GM12878 (cell line): ENCODE results near the gene CDC42BPB. TPM values are rescaled to one million over a fixed set of nuclear protein-coding genes. Genes with fewer than 3 reads are reported as not detected.

Experiments used
- ATAC-seq: fragments of 200-7000 bp; cut with Tn5 transposase; 3 replicates; pipeline ENCODE4 v1.9.1; 2020; ENCODE audit warnings: mild to moderate bottlenecking, moderate library complexity
- BruUV-seq: library from RNA; stranded (reverse); fragments of 400-500 nt; replicated peaks from 2 replicates; lab custom pipeline; 2021; lab: Mats Ljungman, UMichigan
- CTCF ChIA-PET: fragments of 300-600 bp; sonication (Branson Sonifier 250); formaldehyde crosslinking; extraction: SDS; loops from one replicate; lab custom pipeline; 2021; ENCODE audit warnings: inconsistent platforms; lab: Yijun Ruan, JAX
- POLR2A ChIA-PET: fragments of 350-600 bp; formaldehyde crosslinking; extraction: SDS; loops from one replicate; lab custom pipeline; 2021; ENCODE audit warnings: inconsistent platforms; lab: Charles Lee
- RAD21 ChIA-PET: fragments of 300-600 bp; sonication (Branson Sonifier 250); formaldehyde crosslinking; loops from one replicate; lab custom pipeline; 2023; ENCODE audit warnings: antibody characterized with exemption; ENCODE audit not compliant: unreplicated experiment; lab: Charles Lee
- SMC1A ChIA-PET: fragments of 300-600 bp; sonication (Branson Sonifier 250); formaldehyde crosslinking; loops from one replicate; lab custom pipeline; 2023; ENCODE audit not compliant: unreplicated experiment, uncharacterized antibody; lab: Charles Lee
- DNase-seq: peaks from one replicate; pipeline ENCODE4 v3.0.0-alpha.2; 2011; ENCODE audit warnings: low read depth, low spot score
- FAIRE-seq: peaks from 3 replicates; lab custom pipeline; 2011; peaks lifted over from hg19 to GRCh38; lab: Jason Lieb, UNC
- H2AFZ ChIP-seq: 2 replicates; pipeline ENCODE4 v1.6.0; 2011; ENCODE audit warnings: low read depth, low read length, control low read depth; ENCODE audit not compliant: control insufficient read depth
- H3K27ac ChIP-seq: 2 replicates; pipeline ENCODE4 v1.5.1; 2011; ENCODE audit warnings: control low read depth; ENCODE audit not compliant: control insufficient read depth, insufficient read depth
- H3K27me3 ChIP-seq, 2 experiments: replicated peaks in 1 of 2; 2 replicates each; pipeline versions ENCODE4 v1.6.0 to v1.6.1; 2011; ENCODE audit warnings: low read length in 1 of 2; ENCODE audit not compliant: control insufficient read depth in 2 of 2, insufficient read depth in 2 of 2
- H3K36me3 ChIP-seq, 2 experiments: 2 replicates each; pipeline ENCODE4 v1.5.1; 2011; ENCODE audit warnings: low read length in 1 of 2; ENCODE audit not compliant: control insufficient read depth in 2 of 2, insufficient read depth in 2 of 2
- H3K4me1 ChIP-seq: 2 replicates; pipeline ENCODE4 v1.6.1; 2011; ENCODE audit warnings: mild to moderate bottlenecking, low read length, moderate library complexity, mixed read lengths; ENCODE audit not compliant: control insufficient read depth, insufficient read depth
- H3K4me2 ChIP-seq: 2 replicates; pipeline ENCODE4 v1.6.0; 2011; ENCODE audit warnings: control low read depth; ENCODE audit not compliant: control insufficient read depth, insufficient read depth
- H3K4me3 ChIP-seq: fragments of 200-600 bp; sonication (generic); 2 replicates; pipeline ENCODE4 v1.5.1; 2016
- H3K79me2 ChIP-seq: 2 replicates; pipeline ENCODE4 v1.6.0; 2011; ENCODE audit warnings: low read length; ENCODE audit not compliant: control insufficient read depth, insufficient read depth
- H3K9ac ChIP-seq: 2 replicates; pipeline ENCODE4 v1.8.0; 2011; ENCODE audit warnings: low read length, control low read depth, mixed read lengths; ENCODE audit not compliant: control insufficient read depth, insufficient read depth
- H3K9me3 ChIP-seq: replicated peaks from 3 replicates; pipeline ENCODE4 v1.5.1; 2011; ENCODE audit warnings: mild to moderate bottlenecking, low read length; ENCODE audit not compliant: control insufficient read depth, insufficient read depth
- H4K20me1 ChIP-seq: 2 replicates; pipeline ENCODE4 v1.6.0; 2011; ENCODE audit not compliant: control insufficient read depth, insufficient read depth
- ATF7 ChIP-seq: fragments of 450-650 bp; IDR thresholded peaks from 2 replicates; pipeline ENCODE4 v1.6.1; 2016; ENCODE audit warnings: low read depth, mild to moderate bottlenecking
- BHLHE40 ChIP-seq, 2 experiments: fragments of 450-650 bp in 1 of 2; IDR thresholded peaks; 2 replicates each; pipeline ENCODE4 v1.6.1; 2011 to 2017; ENCODE audit warnings: low read depth in 2 of 2, borderline replicate concordance in 1 of 2, improper control_type of control experiment in 1 of 2, low read length in 1 of 2, mild to moderate bottlenecking in 1 of 2
- CREM ChIP-seq: IDR thresholded peaks from 2 replicates; pipeline ENCODE4 v1.6.1; 2014; ENCODE audit warnings: antibody characterized with exemption, low read depth
- NR2F1 ChIP-seq: fragments of 450-650 bp; conservative IDR thresholded peaks from 2 replicates; pipeline ENCODE4 v1.6.1; 2017; ENCODE audit warnings: mild to moderate bottlenecking
- RBBP5 ChIP-seq: fragments of 200-600 bp; sonication (generic); conservative IDR thresholded peaks from 2 replicates; pipeline ENCODE4 v1.6.1; 2016
- SREBF1 ChIP-seq: IDR thresholded peaks from 2 replicates; pipeline ENCODE4 v1.6.1; 2012; ENCODE audit warnings: mild to moderate bottlenecking, low read length
- STAT3 ChIP-seq: IDR thresholded peaks from 2 replicates; pipeline ENCODE4 v1.6.1; 2011; ENCODE audit warnings: low read depth, low read length, improper control_type of control experiment
- SUPT20H ChIP-seq: IDR thresholded peaks from 2 replicates; pipeline ENCODE4 v1.6.1; 2011; ENCODE audit warnings: low read depth, mild to moderate bottlenecking, low read length, moderate library complexity, borderline replicate concordance; ENCODE audit not compliant: control insufficient read depth
- SUZ12 ChIP-seq: fragments of 200-600 bp; sonication (generic); IDR thresholded peaks from one replicate; pipeline ENCODE4 v1.6.1; 2018; ENCODE audit warnings: antibody characterized with exemption, mild to moderate bottlenecking; ENCODE audit not compliant: unreplicated experiment
- YBX1 ChIP-seq: fragments of 450-650 bp; IDR thresholded peaks from 2 replicates; pipeline ENCODE4 v1.6.1; 2016; ENCODE audit warnings: antibody characterized with exemption
- ZBED1 ChIP-seq: IDR thresholded peaks from 2 replicates; pipeline ENCODE4 v1.6.1; 2016; ENCODE audit warnings: borderline replicate concordance
- ZNF274 ChIP-seq: IDR thresholded peaks from one replicate; pipeline ENCODE4 v1.8.0; 2011; ENCODE audit not compliant: insufficient read length, insufficient read depth
- WGBS: methylation state at CpG from one replicate; pipeline ENCODE4 v1.1.6; 2016; ENCODE audit warnings: low lambda C conversion rate; ENCODE audit not compliant: insufficient replicate concordance, insufficient coverage; ENCODE audit errors: missing lambda C conversion rate; 5-methylcytosine and 5-hydroxymethylcytosine counted together
- in situ Hi-C: fragments of 300-500 bp; cut with MboI; formaldehyde crosslinking; loops from 9 replicates; pipeline ENCODE4 v1.14.3; 2018; ENCODE audit warnings: mixed read lengths
- intact Hi-C: fragments of 100-400 bp; cut with micrococcal nuclease; formaldehyde crosslinking; loops from one replicate; pipeline ENCODE4 v1.14.2; 2022; ENCODE audit not compliant: unreplicated experiment
- polyA plus RNA-seq, 11 experiments: library from polyadenylated mRNA; depleted of rRNA in 4 of 11; unstranded in 6 of 11; stranded (reverse) in 5 of 11; fragments of >200 nt; fragmentation: Nextera tagmentation in 4 of 11; fragmentation: Illumina TruSeq in 1 of 11; extraction: Ambion mirVana in 4 of 11; extraction: Trizol in 1 of 11; gene quantifications; 1 replicate in 1 of 11; 2 replicates in 10 of 11; pipeline versions ENCODE4 v1.2.1 to v1.2.3, GENCODE V29; 2011 to 2016; ENCODE audit warnings: inconsistent platforms in 2 of 11, missing spikeins in 2 of 11, low read depth in 1 of 11
- total RNA-seq, 4 experiments: library from RNA; depleted of rRNA in 3 of 4; stranded (reverse); fragments of >200 nt in 3 of 4; fragmentation: Illumina TruSeq in 1 of 4; extraction: Trizol in 1 of 4; gene quantifications; 2 replicates each; pipeline versions ENCODE4 v1.2.1 to v1.2.3, GENCODE V29; 2013 to 2021
- TF ChIP-seq, protein P1 (sequence below): fragments of 450-650 bp; IDR thresholded peaks from 2 replicates; pipeline ENCODE4 v1.6.1; 2017; ENCODE audit warnings: mild to moderate bottlenecking, low read depth, inconsistent platforms; ENCODE audit not compliant: poor library complexity, severe bottlenecking
- TF ChIP-seq, protein P2 (sequence below): fragments of 450-650 bp; IDR thresholded peaks from 2 replicates; pipeline ENCODE4 v1.6.1; 2017; ENCODE audit warnings: mild to moderate bottlenecking
- TF ChIP-seq, protein P3 (sequence below): IDR thresholded peaks from 2 replicates; pipeline ENCODE4 v1.6.1; 2012; ENCODE audit warnings: mild to moderate bottlenecking, low read depth, low read length
- TF ChIP-seq, protein P4 (sequence below): IDR thresholded peaks from 2 replicates; pipeline ENCODE4 v1.6.1; 2012; ENCODE audit warnings: low read length, inconsistent platforms
- TF ChIP-seq, protein P5 (sequence below): IDR thresholded peaks from 2 replicates; pipeline ENCODE4 v1.6.1; 2012; ENCODE audit warnings: low read depth, low read length, improper control_type of control experiment

CDC42BPB gene
- total and polyA plus RNA-seq, 10 of the 15 experiments (the other 5 are each of a cell fraction or from before 2014, with no cell fraction given) = 0.42 to 22.1 (median 13.3) TPM

DNA sequence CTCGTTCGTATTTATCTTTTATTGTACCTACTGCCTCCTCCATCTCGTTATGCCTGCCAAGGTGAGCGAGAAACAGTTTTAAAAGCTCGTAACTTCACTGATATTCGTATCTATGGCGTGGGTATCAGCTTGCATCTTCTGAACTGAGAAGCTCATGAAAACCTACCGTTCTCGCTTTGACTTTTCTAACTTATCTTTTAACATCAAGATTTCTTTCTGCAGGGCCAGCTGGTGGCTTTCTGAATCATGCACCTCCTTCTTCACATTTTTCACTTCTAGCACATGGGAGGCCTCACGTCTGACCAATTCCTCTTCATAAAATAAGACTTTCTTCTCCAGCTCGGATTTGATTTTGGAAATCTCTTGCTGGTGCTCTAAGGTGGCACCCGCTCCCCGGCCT, 89.0 kb downstream of the CDC42BPB start:
- TF ChIP-seq, protein P1, sequence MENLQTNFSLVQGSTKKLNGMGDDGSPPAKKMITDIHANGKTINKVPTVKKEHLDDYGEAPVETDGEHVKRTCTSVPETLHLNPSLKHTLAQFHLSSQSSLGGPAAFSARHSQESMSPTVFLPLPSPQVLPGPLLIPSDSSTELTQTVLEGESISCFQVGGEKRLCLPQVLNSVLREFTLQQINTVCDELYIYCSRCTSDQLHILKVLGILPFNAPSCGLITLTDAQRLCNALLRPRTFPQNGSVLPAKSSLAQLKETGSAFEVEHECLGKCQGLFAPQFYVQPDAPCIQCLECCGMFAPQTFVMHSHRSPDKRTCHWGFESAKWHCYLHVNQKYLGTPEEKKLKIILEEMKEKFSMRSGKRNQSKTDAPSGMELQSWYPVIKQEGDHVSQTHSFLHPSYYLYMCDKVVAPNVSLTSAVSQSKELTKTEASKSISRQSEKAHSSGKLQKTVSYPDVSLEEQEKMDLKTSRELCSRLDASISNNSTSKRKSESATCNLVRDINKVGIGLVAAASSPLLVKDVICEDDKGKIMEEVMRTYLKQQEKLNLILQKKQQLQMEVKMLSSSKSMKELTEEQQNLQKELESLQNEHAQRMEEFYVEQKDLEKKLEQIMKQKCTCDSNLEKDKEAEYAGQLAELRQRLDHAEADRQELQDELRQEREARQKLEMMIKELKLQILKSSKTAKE = no peak
- TF ChIP-seq RBBP5 = no peak
- TF ChIP-seq SREBF1 = no peak
- TF ChIP-seq, protein P2, sequence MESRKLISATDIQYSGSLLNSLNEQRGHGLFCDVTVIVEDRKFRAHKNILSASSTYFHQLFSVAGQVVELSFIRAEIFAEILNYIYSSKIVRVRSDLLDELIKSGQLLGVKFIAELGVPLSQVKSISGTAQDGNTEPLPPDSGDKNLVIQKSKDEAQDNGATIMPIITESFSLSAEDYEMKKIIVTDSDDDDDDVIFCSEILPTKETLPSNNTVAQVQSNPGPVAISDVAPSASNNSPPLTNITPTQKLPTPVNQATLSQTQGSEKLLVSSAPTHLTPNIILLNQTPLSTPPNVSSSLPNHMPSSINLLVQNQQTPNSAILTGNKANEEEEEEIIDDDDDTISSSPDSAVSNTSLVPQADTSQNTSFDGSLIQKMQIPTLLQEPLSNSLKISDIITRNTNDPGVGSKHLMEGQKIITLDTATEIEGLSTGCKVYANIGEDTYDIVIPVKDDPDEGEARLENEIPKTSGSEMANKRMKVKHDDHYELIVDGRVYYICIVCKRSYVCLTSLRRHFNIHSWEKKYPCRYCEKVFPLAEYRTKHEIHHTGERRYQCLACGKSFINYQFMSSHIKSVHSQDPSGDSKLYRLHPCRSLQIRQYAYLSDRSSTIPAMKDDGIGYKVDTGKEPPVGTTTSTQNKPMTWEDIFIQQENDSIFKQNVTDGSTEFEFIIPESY = no peak
- TF ChIP-seq ZNF274 = no peak
- no peak for TF ChIP-seq ATF7
- TF ChIP-seq SUPT20H = no peak
- TF ChIP-seq, protein P3, sequence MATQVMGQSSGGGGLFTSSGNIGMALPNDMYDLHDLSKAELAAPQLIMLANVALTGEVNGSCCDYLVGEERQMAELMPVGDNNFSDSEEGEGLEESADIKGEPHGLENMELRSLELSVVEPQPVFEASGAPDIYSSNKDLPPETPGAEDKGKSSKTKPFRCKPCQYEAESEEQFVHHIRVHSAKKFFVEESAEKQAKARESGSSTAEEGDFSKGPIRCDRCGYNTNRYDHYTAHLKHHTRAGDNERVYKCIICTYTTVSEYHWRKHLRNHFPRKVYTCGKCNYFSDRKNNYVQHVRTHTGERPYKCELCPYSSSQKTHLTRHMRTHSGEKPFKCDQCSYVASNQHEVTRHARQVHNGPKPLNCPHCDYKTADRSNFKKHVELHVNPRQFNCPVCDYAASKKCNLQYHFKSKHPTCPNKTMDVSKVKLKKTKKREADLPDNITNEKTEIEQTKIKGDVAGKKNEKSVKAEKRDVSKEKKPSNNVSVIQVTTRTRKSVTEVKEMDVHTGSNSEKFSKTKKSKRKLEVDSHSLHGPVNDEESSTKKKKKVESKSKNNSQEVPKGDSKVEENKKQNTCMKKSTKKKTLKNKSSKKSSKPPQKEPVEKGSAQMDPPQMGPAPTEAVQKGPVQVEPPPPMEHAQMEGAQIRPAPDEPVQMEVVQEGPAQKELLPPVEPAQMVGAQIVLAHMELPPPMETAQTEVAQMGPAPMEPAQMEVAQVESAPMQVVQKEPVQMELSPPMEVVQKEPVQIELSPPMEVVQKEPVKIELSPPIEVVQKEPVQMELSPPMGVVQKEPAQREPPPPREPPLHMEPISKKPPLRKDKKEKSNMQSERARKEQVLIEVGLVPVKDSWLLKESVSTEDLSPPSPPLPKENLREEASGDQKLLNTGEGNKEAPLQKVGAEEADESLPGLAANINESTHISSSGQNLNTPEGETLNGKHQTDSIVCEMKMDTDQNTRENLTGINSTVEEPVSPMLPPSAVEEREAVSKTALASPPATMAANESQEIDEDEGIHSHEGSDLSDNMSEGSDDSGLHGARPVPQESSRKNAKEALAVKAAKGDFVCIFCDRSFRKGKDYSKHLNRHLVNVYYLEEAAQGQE = no peak
- no peak for TF ChIP-seq BHLHE40 (IDR thresholded peaks at IDR 0.05; ENCODE audit: borderline replicate concordance in 1 of 2, low read depth in 2 of 2, low read length in 1 of 2)
- no peak for TF ChIP-seq ZBED1
- TF ChIP-seq NR2F1 = no peak
- TF ChIP-seq SUZ12 = no peak
- TF ChIP-seq, protein P4, sequence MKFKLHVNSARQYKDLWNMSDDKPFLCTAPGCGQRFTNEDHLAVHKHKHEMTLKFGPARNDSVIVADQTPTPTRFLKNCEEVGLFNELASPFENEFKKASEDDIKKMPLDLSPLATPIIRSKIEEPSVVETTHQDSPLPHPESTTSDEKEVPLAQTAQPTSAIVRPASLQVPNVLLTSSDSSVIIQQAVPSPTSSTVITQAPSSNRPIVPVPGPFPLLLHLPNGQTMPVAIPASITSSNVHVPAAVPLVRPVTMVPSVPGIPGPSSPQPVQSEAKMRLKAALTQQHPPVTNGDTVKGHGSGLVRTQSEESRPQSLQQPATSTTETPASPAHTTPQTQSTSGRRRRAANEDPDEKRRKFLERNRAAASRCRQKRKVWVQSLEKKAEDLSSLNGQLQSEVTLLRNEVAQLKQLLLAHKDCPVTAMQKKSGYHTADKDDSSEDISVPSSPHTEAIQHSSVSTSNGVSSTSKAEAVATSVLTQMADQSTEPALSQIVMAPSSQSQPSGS = no peak
- TF ChIP-seq YBX1 = no peak
- TF ChIP-seq STAT3 = no peak
- no peak for TF ChIP-seq CREM
- TF ChIP-seq, protein P5, sequence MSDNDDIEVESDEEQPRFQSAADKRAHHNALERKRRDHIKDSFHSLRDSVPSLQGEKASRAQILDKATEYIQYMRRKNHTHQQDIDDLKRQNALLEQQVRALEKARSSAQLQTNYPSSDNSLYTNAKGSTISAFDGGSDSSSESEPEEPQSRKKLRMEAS = no peak
- CTCF ChIA-PET = no interaction called here
- Histone ChIP-seq H3K27me3 (no peaks in the 10 kb centered on the region), H3K4me2 (no peak overlapping the region), H3K79me2 (no peaks in the 10 kb centered on the region), H3K4me1 (no peaks in the 10 kb centered on the region), H4K20me1 (no peaks in the 10 kb centered on the region), H3K36me3 (peaks cover 22 to 26% of the 10 kb centered on the region in 2 experiments), H3K9me3 (no peaks in the 10 kb centered on the region), H3K9ac (no peak overlapping the region), H3K4me3 (no peak overlapping the region), H2AFZ (no peak overlapping the region), H3K27ac (no peak overlapping the region)
- in situ Hi-C loops = no loop called here
- SMC1A ChIA-PET = interaction anchor here (0.8 kb wide), 1 partner anchor 34 kb away, joined by 3 read pairs; no protein-coding TSS in a partner anchor
- BruUV-seq = no TSS peak
- POLR2A ChIA-PET = no interaction called here
- DNase-seq = no peak
- 65% methylated on average over 13 of the region's 13 CpGs for WGBS
- RAD21 ChIA-PET = no interaction called here
- intact Hi-C loops = no loop called here
- no peak for FAIRE-seq
- ATAC-seq = no peak
